COLO668 (cell line): ENCODE results near the gene RNF224.

Experiments used
- DNase-seq: peaks from one replicate; lab custom pipeline; 2025; ENCODE audit not compliant: unreplicated experiment; lab: John Stamatoyannopoulos, UW

The RNF224 gene

DNA sequence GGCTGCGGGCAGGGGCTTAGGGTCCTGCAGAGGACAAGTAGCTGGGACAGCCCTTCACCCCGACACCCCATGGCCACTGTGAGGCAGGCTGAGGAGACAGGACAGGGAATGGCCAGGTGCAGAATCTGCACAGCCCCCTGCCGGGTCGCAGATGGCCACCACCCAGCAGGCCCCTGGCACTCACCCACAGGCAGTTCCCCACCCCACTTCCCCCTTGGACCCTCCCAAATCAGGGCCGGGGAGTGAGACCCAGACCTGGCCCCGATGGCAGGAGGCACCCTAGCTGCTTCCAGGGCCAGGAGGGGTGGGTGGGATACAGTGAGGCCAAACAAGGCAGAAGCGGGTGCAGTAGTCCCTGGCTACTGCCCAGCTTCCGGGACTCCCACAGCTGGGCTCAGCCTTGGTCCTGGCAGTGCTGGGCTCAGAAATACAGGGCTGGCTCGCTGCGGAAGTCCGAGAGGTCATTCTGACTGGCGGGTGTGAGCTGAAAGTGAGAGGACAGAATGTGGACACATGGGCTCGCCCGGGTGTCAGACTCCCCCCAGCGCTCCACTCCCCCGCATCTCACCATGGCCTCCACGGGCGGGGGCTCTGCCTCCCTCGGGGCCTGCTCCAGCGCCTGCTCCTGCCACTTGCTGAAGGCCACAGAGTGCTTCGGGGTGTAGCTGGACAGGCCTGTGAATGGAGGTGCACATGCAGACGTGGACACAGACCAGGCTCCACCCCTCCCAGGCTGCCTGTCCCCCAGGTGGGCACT, 35.4 kb upstream of the RNF224 start:
- DNase-seq, result no peak

- DNase-seq, result no peak
These were observed 34.9 kb upstream of the RNF224 start for GRCh38 chr9:137192448-137192780.

DNA sequence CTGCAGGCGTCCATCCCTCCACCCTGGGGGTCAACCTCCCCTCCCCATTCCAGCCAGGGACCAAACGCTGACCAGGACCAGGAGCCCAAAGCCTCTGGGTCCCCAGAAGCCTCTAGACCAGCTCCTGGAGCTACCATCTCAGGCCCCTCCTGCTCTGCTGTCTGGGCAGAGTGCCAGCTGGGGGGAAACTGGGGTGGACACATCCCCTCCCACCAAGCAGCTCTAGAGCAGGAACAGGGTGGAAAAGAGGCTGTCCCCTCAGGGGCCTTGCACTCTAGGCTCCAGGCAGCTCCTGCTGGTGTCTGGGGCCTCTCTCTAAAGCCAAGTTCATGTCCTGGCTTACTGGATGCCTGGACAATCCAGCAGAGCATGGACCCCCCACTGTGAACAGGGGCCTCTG, 34.4 kb upstream of the RNF224 start:
- DNase-seq, result no peak

- DNase-seq, result peak; percentile 44
These were observed 33.5 kb upstream of the RNF224 start for GRCh38 chr9:137193771-137194170.

GRCh38 chr9:137194388-137194787, 32.9 kb upstream of the RNF224 start:
- peak; percentile 74 for DNase-seq

DNA sequence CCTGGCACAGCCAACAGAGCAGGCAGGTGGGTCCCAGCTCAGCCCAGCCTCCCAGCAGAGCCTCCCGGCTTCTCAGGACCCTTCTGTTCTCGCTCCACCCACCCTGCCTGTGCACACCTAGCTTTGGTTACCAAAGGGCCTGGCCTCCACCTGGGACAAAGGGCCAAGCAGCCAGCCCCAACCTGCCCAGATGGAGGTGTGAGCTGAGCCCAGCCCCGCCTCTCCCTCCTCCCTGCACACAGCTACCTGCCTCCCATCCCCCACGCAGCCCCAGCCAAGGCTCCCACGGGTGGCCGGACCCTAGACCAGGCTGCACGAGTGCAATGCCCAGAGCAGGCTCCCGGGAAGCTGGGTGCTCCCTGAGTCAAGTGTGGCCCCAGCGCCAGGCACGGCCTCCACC, 32.4 kb upstream of the RNF224 start:
- peak; percentile 88 for DNase-seq

- peak; percentile 99 for DNase-seq
These were observed 31.6 kb upstream of the RNF224 start for GRCh38 chr9:137195525-137196220.

DNA sequence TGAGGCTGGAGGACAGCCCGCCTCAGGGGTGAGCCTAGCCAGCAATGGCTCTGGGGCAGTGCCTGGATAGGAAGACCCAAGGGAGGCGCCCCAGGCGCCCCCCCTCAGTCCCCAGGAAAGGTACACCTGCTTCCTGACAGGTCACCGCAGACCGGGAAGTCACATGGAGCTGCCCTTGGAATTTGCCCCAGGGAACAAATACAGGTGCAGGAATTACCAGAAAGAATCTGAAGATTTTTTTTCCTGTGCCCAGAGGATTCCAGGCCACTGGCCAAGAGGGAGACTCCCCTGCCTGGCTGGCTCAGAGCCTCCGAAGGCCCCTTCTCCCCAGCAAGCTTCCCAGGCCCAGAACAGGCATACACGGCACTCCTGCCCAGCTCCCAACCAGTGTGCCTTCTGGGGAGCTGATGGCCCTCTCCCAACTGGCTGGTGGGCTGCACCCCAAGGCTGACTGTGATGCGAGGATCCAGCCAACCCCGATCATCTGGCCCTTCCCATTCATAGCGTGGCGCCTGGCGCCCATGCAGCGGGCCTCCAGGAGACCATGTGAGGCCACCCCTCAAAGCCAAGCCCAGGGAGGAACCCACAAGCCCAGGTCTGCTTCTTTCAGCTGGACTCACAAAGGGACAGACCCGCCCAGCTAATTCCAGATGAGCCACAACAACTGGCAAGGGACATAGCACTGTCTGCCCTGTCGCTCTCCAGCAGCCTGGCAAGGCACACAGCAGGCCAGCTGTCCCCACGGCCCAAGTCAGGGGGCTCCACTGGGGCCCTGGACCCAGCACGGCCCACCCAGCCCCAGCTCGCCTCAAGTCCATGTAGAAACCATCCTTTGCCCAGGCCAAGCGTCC, 29.0 kb upstream of the RNF224 start:
- DNase-seq, result peak; percentile 75

GRCh38 chr9:137198902-137199283, 28.4 kb upstream of the RNF224 start:
- peak; percentile 27 for DNase-seq

- peak; percentile 30 for DNase-seq
These were observed 27.7 kb upstream of the RNF224 start for GRCh38 chr9:137199411-137200121.

DNA sequence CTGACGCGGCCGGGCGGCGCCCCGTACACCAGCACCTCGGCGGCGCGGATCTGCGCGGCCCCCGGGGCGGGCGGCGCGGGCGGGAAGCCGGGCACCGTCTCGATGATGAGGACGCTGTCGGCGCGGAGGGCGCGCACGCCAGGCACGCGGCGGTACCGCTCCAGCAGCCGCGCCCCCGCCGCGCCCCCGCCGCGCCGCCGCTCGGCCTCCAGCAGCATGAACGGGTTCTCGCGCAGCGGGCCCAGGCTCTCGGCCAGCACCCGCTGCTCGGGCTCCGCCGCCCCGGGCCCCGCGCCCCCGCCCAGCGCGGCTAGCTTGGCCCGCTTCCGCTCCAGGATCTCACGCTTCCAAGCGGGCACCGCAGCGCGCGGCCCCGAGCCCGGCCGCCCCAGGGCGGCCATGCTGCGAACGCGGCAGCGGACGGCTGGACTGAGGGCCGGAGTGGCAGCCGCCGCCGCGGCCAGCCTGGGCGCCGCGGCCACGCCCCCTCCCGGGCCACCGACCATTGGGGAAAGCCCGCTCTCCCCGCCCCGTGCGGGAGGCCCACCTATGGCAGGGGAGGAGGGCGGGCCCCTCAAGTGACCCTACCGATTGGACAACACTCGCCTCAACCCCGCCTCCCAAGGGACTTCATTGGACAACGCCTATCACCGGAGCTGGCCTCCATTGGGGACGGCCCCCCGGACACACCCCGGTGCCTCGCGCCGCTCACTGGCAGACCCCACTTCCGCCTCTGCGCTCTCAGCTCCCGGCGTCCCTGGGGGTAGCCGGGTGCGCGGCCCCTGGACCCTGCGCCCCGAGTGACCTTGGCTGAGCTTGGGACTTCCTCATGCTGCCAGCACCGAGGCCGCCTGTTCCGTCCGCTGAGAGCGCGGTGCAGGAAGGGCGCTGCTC, 26.7 kb upstream of the RNF224 start, which contains the start of gene TPRN:
Gene TPRN (minus strand): TSS at position 431 of the 894 bp plus-strand sequence. CDS start 30 bp downstream, at position 401.
- DNase-seq, result peak; percentile 99

GRCh38 chr9:137201205-137201868, 26.0 kb upstream of the RNF224 start:
- no peak for DNase-seq

- no peak for DNase-seq
These were observed 24.3 kb upstream of the RNF224 start for GRCh38 chr9:137202966-137203365.

- DNase-seq, result no peak
These were observed 22.6 kb upstream of the RNF224 start for GRCh38 chr9:137204731-137205125.

DNA sequence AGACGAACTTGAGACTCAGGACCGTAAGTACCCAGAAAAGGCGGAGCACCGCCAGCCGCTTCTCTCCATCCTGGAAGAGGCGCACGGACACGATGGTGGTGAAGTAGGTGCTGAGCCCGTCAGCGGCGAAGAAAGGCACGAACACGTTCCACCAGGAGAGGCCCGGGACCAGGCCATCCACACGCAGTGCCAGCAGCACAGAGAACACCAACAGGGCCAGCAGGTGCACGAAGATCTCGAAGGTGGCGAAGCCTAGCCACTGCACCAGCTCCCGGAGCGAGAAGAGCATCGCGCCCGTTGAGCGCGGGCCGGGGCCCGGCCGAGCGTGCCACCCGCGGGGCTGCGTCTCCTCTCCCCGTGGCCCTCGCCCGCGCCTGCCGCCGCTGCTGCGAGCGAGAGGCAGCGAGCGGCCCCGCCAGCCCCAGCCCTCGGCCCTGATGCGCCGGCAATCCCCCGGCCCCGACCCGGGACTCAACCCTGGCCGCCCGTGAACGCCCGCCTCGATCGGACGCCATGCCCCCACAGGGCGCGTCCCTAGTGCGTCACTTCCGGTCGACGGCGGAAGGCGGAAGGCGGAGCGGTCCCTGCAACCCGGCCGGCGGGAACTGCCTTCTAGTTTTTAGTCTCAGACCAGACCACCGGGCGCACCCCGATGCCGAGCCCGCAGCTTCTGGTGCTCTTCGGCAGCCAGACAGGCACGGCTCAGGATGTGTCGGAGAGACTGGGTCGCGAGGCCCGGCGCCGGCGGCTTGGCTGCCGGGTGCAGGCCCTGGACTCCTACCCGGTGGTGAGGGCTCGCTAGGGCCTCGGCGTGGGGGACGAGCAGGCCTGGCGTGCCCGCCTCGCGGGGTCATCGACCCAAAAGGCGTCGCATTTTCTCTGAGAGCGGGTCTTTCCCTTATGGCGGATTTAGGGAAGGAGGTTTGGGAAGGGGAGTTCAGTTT, 21.9 kb upstream of the RNF224 start, which contains the start of the genes NDOR1 and TMEM203:
Gene NDOR1 (plus strand): TSS at position 575 of the 944 bp plus-strand sequence. CDS start 78 bp downstream, at position 653.
Gene TMEM203 (minus strand): TSS at position 523 of the 944 bp plus-strand sequence. CDS start 234 bp downstream, at position 289.
- peak; percentile 93 for DNase-seq

DNA sequence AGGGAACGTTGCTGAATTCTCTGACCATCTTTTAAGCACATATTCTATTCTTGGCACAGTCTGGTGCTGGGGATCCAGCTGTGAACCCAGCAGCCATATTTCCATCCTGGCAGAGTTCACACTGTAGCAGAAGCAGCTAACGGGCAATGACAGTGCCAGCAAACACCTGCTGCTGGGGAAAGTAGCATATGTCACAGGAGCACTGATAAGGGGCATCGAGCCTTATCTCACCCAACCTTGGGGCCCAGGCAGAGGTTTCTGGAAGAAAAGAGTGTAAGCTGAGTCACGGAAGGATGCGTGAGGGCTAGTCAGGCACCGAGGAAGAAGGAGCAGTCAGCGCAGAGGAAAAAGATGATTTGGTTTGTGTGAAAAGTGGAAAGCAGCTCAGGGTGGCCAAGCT, 20.7 kb upstream of the RNF224 start:
- no peak for DNase-seq

DNA sequence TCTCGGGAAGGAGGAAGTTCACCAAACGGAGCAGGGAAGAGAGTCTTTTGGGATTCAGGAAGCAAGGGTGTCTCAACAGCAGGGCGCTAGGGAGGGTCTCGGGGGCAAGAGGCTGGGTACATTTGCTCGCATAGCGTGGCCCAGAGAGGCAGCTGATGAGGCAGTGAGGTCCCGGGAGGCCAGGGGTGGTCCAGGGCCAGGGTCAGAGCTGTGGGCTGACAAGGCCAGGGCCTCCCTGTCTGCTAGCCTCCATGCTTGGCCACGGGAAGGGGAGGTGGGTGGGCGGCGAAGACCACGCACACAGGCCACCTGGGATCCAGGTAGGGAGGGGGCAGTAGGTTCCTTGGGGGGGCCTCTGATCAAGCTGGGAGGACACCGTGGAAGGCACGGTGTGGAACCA, 15.8 kb upstream of the RNF224 start:
- no peak for DNase-seq

- no peak for DNase-seq
These were observed 14.8 kb upstream of the RNF224 start for GRCh38 chr9:137212520-137212919.
